ENCODE results near the gene RANBP3.
"Not testable (repeated sequence)": the region's sequence is repeated elsewhere in the genome, so short reads cannot be mapped to it uniquely, and the experiment has no call there.

DNA sequence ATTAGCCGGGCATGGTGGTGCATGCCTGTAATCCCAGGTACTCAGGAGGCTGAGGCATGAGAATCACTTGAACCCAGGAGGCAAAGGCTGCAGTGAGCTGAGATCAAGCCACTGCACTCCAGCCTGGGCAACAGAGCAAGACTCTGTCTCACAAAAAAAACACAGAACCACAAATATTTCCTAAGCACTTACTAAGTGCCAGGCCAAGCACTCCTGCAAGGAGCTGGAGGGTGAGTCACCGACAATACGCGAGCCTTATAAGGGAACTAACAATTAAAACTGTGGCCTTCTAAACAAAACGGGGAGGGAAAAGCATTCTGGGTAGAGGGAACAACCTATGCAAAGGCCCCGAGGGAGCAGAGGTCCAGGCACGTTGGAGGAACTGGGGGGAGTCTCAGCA lies 103.4 kb downstream of the RANBP3 start:
- not testable (repeated sequence) for TF ChIP-seq POLR2AphosphoS5 (IDR thresholded peaks at IDR 0.05); EP300 (IDR thresholded peaks at IDR 0.05; ENCODE audit: low read depth); POLR2A (IDR thresholded peaks at IDR 0.05)
